HL-60 (cell line): ENCODE data around the gene BDH1.

Experiments
- DNase-seq, 2 experiments: peaks; one replicate each; pipeline ENCODE4 v3.0.0-alpha.2; 2010 to 2020; ENCODE audit warnings: low read depth in 1 of 2, low spot score in 1 of 2
- H3K27ac ChIP-seq: fragments of 250-450 bp; sonication (Bioruptor Pico); replicated peaks from 2 replicates; pipeline ENCODE4 v1.5.1; 2020; ENCODE audit warnings: mild to moderate bottlenecking, moderate library complexity
- H3K27me3 ChIP-seq: fragments of 250-450 bp; sonication (Bioruptor Pico); 2 replicates; pipeline ENCODE4 v1.5.1; 2021; ENCODE audit warnings: mild to moderate bottlenecking, moderate library complexity; ENCODE audit not compliant: insufficient read depth, poor library complexity, severe bottlenecking
- H3K4me3 ChIP-seq: replicated peaks from 2 replicates; pipeline ENCODE4 v1.5.1; 2011; ENCODE audit warnings: mild to moderate bottlenecking, control low read depth, low read length; ENCODE audit not compliant: insufficient read depth
- CTCF ChIP-seq: IDR thresholded peaks from one replicate; pipeline ENCODE4 v1.5.1; 2011; ENCODE audit warnings: low read length, control low read depth, inconsistent platforms; ENCODE audit not compliant: insufficient read depth
- GABPA ChIP-seq: IDR thresholded peaks from 2 replicates; pipeline ENCODE4 v1.6.1; 2012; ENCODE audit warnings: low read depth
- POLR2AphosphoS5 ChIP-seq: IDR thresholded peaks from 2 replicates; pipeline ENCODE4 v1.6.1; 2012; ENCODE audit warnings: low read depth
- REST ChIP-seq: IDR thresholded peaks from 2 replicates; pipeline ENCODE4 v1.6.1; 2012; ENCODE audit warnings: low read depth; ENCODE audit not compliant: insufficient replicate concordance
- SPI1 ChIP-seq: IDR thresholded peaks from 2 replicates; pipeline ENCODE4 v1.6.1; 2012; ENCODE audit warnings: low read depth, mild to moderate bottlenecking, borderline replicate concordance

BDH1 gene

GRCh38 chr3:197561926-197562325 is 6.2 kb upstream of the BDH1 start:
- Histone ChIP-seq H3K27ac (no peak overlapping the region), H3K27me3 (no peaks in the 10 kb centered on the region), H3K4me3 (no peak overlapping the region)
- no peak for TF ChIP-seq GABPA
- no peak for TF ChIP-seq REST
- no peak for TF ChIP-seq CTCF
- no peak for TF ChIP-seq SPI1
- no peak for TF ChIP-seq POLR2AphosphoS5
- DNase-seq: no peak

GRCh38 chr3:197559651-197560050 is 3.9 kb upstream of the BDH1 start:
- Histone ChIP-seq H3K4me3 (no peak overlapping the region), H3K27ac (no peak overlapping the region), H3K27me3 (no peaks in the 10 kb centered on the region)
- TF ChIP-seq REST (no peak), POLR2AphosphoS5 (no peak), SPI1 (no peak), GABPA (no peak), CTCF (no peak)
- DNase-seq: no peak

- Histone ChIP-seq H3K27ac (peak overlapping the region; percentile 88), H3K27me3 (no peaks in the 10 kb centered on the region), H3K4me3 (peak overlapping the region; percentile 87)
- TF ChIP-seq POLR2AphosphoS5 (no peak; the same call in 1 of the 2 replicates), CTCF (peak; percentile 13), SPI1 (peak; percentile 72), REST (peak; percentile 68), GABPA (no peak)
- DNase-seq: peak; percentile 88 to 97
These were observed 1.0 kb downstream of the BDH1 start for GRCh38 chr3:197554562-197555280.
